ENCODE measurements around the gene PCDH9.

GRCh38 chr13:66875264-66875663 lies 354.9 kb downstream of the PCDH9 start:
- TF ChIP-seq EZH2 (IDR thresholded peaks at IDR 0.05) (no peak), POLR2AphosphoS5 (IDR thresholded peaks at IDR 0.05; ENCODE audit: borderline replicate concordance, low read depth, low read length) (no peak), FOXP2 (optimal IDR thresholded peaks at IDR 0.05; ENCODE audit: control extremely low read depth, extremely low read length, insufficient read depth) (no peak)
